ENCODE measurements around the gene E2F3.
A peak's percentile ranks its signal among the peaks of the same experiment; 100 is the strongest.

Gene E2F3

GRCh38 chr6:20402342-20403069, 827 bp downstream of the E2F3 start:
- peak in 9 of 14 donors; percentile 34 to 72 (median 53) for DNase-seq

GRCh38 chr6:20403070-20403765, 1.5 kb downstream of the E2F3 start:
- DNase-seq = peak in 12 of 14 donors; percentile 10 to 86 (median 66)

- DNase-seq = peak in 7 of 14 donors; percentile 12 to 67 (median 39)
These were observed 2.3 kb downstream of the E2F3 start for GRCh38 chr6:20403766-20404640.

- DNase-seq = no peak
These were observed 3.0 kb downstream of the E2F3 start for GRCh38 chr6:20404641-20405032.

GRCh38 chr6:20408851-20409250, 7.2 kb downstream of the E2F3 start:
- DNase-seq = no peak

- DNase-seq = no peak
These were observed 7.8 kb downstream of the E2F3 start for GRCh38 chr6:20409427-20409971.

GRCh38 chr6:20411544-20411943, 9.9 kb downstream of the E2F3 start:
- DNase-seq = no peak

- DNase-seq = no peak
These were observed 10.4 kb downstream of the E2F3 start for GRCh38 chr6:20411953-20412681.

- no peak for DNase-seq
These were observed 11.0 kb downstream of the E2F3 start for GRCh38 chr6:20412682-20413073.

- no peak for DNase-seq
These were observed 12.1 kb downstream of the E2F3 start for GRCh38 chr6:20413826-20414225.

GRCh38 chr6:20414711-20415110, 13.0 kb downstream of the E2F3 start:
- DNase-seq = no peak

- DNase-seq = no peak
These were observed 13.6 kb downstream of the E2F3 start for GRCh38 chr6:20415304-20415703.

- DNase-seq = no peak
These were observed 14.2 kb downstream of the E2F3 start for GRCh38 chr6:20415712-20416454.

GRCh38 chr6:20416567-20417345, 15.1 kb downstream of the E2F3 start:
- no peak for DNase-seq

- no peak for DNase-seq
These were observed 16.1 kb downstream of the E2F3 start for GRCh38 chr6:20417819-20418218.

GRCh38 chr6:20426177-20427082, 24.8 kb downstream of the E2F3 start:
- no peak for DNase-seq

- no peak for DNase-seq
These were observed 26.2 kb downstream of the E2F3 start for GRCh38 chr6:20427856-20428255.

- DNase-seq = no peak
These were observed 31.0 kb downstream of the E2F3 start for GRCh38 chr6:20432692-20433091.

- DNase-seq = no peak
These were observed 31.6 kb downstream of the E2F3 start for GRCh38 chr6:20433321-20433720.
